GM21529 (cell line): Measurements from ENCODE around the gene VSIG10.
"Not testable (repeated sequence)": the region's sequence is repeated elsewhere in the genome, so short reads cannot be mapped to it uniquely, and the experiment has no call there.

Source experiments
- ATAC-seq: cut with Tn5 transposase; IDR thresholded peaks from one replicate; pipeline ENCODE4 v1.9.1; 2021; ENCODE audit not compliant: unreplicated experiment

Gene VSIG10

GRCh38 chr12:118109088-118109487, 5.3 kb upstream of the VSIG10 start:
- no peak for ATAC-seq

GRCh38 chr12:118107694-118108093, 3.9 kb upstream of the VSIG10 start:
- no peak for ATAC-seq

GRCh38 chr12:118107011-118107410, 3.2 kb upstream of the VSIG10 start:
- no peak for ATAC-seq

DNA sequence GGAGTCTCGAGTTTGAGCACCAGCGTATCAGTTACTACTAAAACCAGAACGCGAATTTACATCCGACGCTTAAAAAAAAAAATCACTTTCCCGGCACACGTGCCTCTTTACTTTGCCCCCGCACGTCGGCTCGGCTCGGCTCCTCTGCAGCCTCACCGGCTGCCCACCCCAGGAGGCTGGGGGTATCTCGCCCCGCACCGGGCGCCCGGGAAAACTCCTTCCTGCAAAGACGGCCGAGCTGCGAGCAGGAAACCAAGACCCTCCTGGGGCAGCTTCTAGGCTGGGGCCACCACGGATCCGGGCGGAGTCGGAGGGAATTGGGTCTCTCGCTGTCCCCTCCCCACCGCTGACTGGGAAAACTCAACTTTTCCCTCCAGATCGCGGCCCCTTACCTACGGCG, 610 bp downstream of the VSIG10 start:
- peak; percentile 19 for ATAC-seq

GRCh38 chr12:118102609-118103008, 1.2 kb downstream of the VSIG10 start:
- no peak for ATAC-seq

DNA sequence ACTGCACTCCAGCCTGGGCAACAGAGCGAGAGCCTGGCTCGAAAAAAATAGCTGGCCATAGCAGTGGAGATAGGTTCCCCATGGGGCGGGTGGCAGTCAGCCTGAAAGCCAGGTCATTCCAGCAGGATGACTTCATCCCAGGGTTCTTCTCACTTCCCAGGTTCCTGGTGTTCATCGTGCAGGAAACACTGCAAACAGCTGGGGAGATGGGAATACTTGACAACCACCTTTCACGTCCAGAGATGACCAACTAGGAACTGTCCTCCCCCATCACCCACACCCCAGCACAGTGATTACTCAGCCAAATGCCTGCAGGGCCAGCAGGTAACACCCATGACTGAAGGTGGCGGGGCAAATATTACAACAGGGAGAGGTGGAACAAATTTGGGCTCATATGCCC, 1.7 kb downstream of the VSIG10 start:
- ATAC-seq = no peak

GRCh38 chr12:118101051-118101450, 2.8 kb downstream of the VSIG10 start:
- no peak for ATAC-seq

DNA sequence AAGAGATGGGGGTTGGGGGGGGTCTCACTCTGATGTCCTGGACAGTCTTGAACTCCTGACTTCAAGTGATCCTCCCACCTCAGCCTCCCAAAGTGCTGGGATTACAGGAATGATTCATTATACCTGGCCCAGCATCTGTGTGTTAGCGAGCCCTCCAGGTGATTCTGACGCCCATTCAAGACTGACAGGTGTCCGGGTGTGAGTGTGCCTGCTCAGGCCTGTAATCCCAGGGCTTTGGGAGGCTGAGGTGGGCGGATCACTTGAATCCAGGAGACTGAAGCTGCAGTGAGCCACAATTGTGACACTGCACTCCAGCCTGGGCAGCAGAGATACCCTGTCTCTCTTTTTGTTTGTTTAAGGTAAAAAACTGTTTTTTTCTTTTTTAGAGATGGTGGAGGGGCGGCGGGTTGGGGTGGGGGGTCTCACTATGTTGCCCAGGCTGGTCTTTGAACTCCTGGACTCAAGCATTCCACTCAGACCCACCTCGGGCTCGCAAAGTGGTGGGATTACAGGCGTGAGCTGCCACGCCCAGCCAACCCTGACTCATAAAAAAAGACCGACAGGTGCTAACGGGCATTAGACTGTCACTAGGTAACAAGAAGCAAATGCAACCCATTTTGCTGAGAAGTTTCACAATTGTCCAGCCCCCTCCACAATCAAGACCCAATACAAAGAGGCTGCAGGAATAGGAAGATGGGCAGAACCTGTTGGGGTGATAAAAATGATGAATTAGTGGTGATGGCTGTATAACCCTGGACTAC, 4.7 kb downstream of the VSIG10 start:
- ATAC-seq = no peak

DNA sequence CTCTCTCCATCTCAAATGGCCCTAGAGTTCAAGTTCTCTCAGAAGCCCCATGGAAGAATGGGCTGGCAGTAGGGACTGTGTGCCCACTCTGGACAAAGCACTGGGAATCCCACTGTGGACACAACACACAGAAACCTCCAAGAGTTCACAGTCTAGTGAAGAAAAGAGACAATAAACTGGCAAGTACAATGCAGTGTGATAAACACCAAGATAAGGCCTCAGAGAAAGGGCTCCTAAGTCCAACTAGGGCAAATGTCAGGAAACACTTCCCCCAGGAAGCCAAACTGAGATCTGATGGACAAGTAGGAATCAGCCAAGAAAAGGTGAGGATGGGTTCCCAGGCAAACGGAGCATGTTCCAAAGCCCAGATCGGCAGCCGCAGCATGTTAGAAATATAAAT, 5.4 kb downstream of the VSIG10 start:
- ATAC-seq = no peak

DNA sequence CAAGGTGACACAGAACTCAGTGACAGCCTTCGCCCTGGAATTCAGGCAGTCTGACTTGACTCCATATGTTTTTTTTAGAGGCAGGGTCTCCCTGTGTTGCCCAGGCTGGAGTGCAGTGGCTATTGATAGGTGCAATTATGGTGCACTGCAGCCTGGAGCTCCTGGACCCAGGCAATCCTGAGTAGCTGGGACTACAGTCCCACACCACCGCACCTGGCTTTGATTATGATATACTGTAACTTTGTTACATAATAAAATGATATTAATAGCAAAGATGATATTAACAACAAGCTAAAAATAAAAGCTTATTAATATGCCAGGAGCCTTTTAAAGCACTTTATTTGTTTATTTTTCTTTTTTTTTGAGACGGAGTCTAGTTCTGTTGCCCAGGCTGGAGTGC, 9.8 kb downstream of the VSIG10 start:
- ATAC-seq = no peak

DNA sequence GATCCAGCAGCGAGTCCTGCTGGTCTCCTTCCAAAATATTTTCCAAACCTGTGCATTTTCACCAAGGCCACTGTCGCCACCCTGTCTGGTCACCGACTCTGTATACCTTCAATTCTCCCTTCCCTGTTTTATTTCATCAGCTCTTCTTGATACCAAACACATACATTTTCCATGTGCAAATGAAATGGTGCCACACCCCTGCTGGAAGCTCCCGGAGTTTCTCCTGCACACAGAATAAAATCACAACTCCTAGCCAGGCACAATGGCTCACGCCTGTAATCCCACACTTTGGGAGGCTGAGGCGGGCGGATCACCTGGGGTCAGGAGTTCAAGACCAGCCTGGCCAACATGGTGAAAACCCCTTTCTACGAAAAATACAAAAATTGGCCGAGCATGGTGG, 14.0 kb downstream of the VSIG10 start:
- no peak for ATAC-seq

DNA sequence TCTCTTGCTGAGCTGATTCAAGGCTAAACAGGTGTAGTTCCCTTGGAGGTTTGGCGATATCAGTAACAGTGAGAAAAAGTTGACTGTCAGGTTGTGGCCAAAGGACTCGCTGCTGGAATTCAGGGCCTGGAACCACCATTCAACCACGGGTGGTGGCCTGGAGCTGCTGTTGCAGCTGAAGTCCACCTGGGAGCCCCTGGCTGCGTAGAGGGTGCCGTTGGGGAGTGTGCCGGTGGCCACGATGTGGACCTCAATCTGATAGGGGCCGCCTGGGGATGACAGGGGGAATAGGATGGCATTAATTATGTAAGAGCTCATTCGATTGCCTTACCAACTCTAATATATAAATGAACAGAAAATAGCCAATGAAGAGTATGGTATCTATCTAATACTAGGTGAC, 21.6 kb downstream of the VSIG10 start:
- no peak for ATAC-seq

- not testable (repeated sequence) for ATAC-seq
Observed at GRCh38 chr12:118081521-118081920, 22.3 kb downstream of the VSIG10 start.

- peak; percentile 53 for ATAC-seq
Observed at GRCh38 chr12:118073768-118074167, 30.0 kb downstream of the VSIG10 start.

- no peak for ATAC-seq
Observed at GRCh38 chr12:118070650-118071049, 33.2 kb downstream of the VSIG10 start.

DNA sequence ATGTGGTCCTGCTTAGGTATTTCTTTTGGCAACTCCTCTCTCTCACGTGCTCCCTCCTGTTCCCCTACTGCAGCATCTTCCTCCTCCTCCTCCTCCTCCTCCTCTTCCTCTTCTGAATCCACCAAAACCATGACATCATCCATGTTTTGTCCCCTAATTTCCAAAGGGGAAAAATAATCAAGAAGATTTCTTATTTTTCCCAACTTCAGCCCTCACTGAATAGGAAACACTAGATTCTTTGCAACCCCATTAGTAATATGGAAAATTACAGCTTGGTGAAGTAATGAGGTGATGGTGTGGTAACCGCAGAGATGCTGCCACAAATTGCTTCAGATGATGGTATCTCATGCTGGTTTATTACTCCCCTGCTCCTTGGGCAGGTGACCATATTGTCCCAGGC, 35.4 kb downstream of the VSIG10 start:
- no peak for ATAC-seq

DNA sequence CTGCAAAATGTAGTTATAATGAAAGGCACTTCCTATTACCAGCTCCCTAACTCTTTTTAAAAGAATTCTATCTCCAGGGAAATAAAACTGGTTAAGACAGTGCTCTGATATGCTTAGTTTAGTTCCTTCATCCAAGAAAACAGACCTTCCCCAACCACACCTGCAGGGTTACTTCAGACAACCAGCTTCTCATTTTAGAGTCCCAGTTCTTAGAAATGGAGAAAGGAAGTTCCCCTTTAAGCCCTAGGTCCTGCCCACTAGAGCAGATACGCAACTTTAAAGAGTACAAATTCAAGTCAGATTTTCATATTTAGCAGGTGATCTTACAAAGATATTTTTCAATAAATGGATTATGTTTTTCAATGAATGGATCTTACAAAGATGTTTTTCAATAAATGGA, 38.4 kb downstream of the VSIG10 start:
- no peak for ATAC-seq

- no peak for ATAC-seq
Observed at GRCh38 chr12:118064608-118065007, 39.2 kb downstream of the VSIG10 start.

DNA sequence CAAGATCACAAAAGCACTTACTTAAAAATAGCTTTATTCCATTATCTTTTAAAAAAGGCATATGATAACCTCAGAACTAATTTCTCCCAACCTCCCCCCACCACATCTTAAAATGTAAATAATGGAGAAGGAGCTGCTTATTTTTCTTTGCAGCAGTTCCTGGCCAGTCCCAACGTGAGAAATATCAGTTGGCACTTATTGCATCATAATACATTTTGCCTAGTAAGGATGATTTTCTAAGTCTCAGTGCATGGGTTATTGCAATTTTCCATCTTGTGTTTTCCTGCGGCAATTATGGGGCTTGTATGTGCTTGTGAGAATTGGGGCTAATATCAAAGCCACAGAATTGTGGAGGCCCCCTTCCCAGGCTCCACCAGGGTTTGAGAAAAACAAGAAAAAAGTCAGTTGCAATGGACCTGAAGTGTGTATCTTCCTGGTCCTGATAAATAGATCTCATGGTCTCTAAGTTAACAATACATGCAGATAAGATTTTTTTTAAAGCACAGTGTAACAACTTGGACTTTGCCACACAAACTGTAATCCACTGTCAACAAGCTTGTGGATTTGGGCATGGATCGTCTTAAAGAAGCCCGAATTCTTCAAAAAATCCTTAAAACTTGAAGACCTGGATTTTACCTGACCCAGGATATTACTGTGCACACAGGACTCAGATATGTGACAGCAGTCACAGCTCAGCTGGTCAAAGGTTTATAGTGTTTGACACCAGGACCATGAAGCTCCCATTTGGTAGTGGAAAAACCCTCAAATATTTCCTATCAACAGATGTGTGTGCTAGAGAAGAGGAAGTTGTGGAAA, 40.0 kb downstream of the VSIG10 start:
- no peak for ATAC-seq

DNA sequence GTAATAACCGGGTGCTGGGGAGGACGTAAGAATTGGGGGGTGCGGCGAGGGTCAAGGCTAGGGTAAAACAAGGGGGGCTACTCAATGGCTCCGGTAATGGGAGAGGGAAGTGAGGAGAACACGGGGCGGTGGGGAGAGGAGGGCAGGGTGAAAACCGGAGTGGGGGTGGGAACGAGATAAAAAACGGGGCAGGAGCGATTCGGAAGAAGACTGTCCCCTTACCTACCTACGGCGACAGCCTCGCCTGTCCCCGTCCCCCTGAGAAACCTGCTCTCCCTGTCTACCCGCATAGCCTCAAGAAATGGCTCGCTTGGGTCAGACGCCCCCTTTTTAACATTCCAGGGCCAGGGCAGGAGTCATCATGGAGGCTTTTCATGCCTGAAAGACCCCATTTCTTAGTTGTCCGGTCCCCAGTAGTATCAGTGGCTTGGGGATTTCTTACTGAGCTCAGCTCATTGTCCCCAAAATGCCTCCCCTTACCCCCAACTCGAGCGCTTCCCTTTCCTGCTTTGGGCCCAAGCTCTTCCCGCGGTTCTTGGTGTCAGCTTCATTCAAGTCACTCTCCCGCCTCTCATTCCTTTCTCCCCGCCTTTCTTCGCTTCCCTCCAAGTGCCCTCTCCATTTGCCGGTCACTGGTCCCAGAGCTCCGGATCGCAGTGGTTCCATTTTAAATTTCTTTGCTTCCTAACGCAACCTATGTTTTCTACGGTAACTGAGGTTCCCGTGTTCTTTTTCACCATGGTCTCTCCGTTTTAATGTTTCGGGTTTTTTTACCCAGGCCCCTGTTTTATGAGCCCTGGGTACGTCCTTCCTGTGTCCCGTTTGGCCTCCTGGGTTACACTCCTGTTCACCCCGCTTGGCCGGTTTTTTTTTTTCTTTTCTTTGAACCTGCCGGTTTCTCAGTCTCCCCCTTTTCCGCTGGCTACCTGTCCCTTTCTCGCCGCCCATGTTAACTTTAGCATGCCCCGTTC, 41.7 kb downstream of the VSIG10 start:
- ATAC-seq = no peak
